Activated T-helper 1 cell treated with anti-CD3 and anti-CD28 coated beads, Interleukin-2, amount 50 U/mL, for 16 hours (primary cell): ENCODE measurements around the gene CNTN2.

Source experiments
- DNase-seq, 2 donors: peaks; one replicate each; pipeline ENCODE4 v3.0.0-alpha.2; 2020; ENCODE audit warnings: low read depth in 1 of 2, low spot score in 1 of 2

Gene CNTN2

DNA sequence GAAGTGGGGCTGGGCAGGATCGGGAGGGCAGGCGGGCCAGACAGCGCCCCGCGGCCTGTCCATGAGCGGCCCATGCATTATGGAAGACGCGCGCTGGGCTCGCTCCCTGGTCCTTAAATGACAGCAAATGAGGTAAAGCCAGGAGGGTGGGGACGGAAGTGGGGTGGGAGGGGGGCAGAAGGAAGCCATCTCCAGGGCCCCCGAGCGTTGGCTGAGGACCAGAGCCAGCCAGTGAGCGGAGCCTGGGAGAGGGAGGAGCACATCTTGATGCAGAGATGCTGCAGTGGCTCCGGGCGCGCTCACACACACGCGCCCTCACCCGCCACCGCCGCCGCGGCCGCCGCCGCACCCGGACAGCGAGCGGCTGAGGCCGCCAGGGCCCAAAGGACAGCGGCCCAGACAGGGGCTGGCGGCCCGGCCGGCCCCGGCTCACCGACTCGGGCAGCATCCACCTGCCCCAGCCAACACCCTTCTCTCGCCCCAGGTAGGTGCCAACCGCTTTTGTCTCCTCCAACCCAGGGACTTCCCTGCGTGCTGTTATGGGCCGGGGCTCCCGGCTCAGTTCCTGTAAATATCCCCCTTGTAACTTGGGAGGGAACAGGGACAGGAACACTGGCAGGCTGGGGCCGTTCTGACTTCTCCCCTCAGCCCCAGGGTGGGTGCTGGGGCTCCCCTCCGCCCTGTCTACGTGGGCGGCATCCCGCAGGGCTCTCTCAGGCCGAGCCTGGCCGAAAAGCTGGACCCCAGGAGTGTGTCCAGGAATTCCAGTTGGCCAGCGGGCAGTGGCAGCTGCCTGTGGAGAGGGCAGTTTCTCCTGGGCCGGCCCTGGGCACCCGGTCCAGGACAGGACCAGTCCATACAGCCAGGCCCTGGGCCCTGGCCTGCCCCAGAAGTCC, at the start of gene CNTN2:
Gene CNTN2 (plus strand): TSS at position 302 of the 896 bp plus-strand sequence. CDS start 9,974 bp downstream, outside the sequence.
- no peak for DNase-seq

- no peak for DNase-seq
Measured at GRCh38 chr1:204994086-204994862, 48.7 kb upstream of the CNTN2 start.

- no peak for DNase-seq
Measured at GRCh38 chr1:204996981-204997380, 46.0 kb upstream of the CNTN2 start.

GRCh38 chr1:204997591-204998355, 45.2 kb upstream of the CNTN2 start:
- no peak for DNase-seq

DNA sequence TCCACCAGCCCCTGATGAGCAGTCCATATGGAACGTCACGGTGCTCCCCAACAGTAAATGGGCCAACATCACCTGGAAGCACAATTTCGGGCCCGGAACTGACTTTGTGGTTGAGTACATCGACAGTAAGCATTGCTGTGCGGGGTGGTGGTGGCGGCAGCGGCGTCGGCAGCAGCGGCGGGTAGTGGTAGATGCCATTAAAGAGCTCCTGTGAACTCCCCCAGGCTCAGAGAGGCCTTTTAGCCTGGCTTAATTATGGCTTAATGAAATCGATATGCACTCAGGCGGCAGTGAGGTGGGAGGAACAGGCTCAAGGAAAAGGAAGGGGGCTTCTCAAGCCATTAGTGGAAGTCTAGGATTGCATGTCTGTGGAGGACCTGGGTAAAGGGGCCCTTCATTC, 41.9 kb upstream of the CNTN2 start:
- DNase-seq = no peak

DNA sequence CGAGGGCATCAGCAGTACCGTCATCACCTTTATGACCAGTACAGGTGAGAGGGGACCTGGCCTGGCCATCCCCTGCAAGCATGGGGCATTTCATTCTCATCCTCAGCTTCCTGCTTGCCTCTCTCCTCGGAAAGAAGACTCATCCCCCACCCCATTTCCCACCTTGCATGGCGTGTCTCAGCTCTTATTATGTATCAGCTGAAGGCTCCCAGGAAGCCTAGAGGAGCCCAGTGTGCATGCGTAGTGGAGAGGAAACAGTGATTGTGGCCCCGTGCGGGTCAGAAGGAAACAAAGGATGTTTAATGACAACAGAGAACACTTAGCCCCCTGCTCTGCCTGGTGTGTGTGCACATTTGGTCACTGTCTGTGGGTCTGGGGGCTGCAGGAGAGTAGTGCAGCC, 40.3 kb upstream of the CNTN2 start:
- no peak for DNase-seq

DNA sequence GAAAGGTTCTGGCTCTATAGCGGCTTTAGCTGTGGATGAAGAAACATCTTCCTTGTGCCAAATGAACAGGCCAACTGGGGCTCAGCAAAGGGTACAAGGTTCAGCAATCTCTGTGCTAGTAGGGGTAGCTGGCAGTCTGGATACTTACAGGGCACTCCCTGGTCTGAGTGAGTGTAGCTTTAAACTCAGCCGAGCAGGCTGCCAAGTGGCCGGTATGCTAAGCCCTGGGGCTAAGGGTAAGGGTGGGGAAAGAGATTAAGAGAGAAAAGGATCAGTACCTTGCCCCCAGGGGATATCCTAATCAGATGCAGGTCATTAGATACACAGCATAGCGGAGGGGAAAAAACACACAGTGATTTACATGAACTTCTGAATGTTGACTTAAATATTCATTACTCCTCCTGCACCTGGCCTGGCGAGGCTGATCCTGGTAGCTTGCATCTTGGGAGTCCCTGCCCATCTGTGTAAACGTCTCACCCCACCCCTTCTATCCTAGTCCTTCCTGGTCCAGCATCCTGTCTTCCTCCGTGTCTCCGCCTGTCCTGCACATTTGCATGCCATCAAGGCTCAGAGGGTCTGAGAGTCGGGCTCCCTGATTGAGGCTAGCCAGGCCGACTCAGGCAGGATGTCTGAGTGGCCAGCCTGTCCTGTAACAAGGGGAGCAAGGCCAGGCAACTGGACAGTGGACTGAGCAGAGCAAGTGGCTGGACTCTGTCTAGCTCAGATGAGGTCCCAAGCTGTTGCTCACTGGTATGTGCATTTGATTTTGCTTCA, 39.5 kb upstream of the CNTN2 start:
- no peak for DNase-seq

GRCh38 chr1:205004351-205004750, 38.7 kb upstream of the CNTN2 start:
- no peak for DNase-seq

DNA sequence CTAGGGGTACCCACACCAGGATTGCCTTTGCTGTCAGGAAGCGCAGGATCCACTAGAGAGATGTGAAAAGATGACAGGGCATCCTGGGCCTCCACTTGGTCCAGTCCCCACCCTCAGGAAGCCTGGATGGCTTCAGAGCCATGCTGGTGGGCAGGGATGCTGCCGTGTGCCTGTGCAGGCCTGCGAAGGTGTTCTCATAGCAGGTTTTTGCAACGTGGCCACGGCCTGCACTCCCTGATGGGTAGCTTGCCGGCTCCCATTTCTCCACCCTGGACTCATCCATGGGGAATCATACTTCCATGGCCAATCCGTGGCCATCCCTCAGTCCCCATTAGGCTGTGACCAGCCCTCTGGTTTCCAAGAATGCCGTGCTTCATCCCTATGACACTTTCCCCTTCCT, 34.1 kb upstream of the CNTN2 start:
- no peak for DNase-seq

GRCh38 chr1:205009670-205010069, 33.3 kb upstream of the CNTN2 start:
- DNase-seq = no peak

DNA sequence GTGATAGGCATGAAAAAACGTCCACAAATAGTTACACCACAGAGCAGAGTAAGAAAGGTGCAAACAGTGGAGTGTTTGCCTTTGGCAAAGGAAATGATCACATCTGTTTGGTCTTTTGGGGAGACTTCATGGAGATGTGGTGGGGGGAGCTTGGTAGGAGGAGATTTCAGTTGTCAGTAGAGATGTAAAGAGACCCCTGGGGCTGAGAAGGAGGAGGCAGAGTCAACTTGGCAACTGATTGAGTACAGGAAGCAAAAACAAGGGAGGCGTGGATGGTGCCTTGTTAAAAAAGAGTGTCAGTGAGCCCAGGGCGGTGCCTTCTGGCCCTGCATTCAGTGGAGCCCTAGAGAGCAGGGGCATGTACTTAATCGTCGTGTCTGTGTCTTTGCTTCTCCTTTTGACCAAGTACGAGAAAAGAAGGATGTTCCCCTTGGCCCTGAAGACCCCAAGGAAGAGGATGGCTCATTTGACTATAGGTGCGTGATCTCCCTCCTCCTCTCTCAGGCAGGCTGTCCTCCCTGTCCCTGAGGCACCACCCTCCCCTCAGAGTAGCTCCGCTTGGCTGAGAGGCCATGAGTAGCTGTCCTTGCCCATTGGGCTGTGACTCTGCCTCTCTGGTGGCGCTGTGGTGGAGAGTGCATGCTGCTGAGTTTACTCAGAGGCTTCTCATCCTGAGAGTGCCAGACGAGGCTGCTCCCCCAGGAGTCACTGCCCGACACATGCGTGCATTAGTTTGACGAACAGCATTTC, 30.4 kb upstream of the CNTN2 start:
- DNase-seq = no peak

GRCh38 chr1:205013683-205014367, 29.2 kb upstream of the CNTN2 start:
- DNase-seq = no peak

- DNase-seq = no peak
Measured at GRCh38 chr1:205014783-205015182, 28.2 kb upstream of the CNTN2 start.

GRCh38 chr1:205015241-205015640, 27.8 kb upstream of the CNTN2 start:
- no peak for DNase-seq

DNA sequence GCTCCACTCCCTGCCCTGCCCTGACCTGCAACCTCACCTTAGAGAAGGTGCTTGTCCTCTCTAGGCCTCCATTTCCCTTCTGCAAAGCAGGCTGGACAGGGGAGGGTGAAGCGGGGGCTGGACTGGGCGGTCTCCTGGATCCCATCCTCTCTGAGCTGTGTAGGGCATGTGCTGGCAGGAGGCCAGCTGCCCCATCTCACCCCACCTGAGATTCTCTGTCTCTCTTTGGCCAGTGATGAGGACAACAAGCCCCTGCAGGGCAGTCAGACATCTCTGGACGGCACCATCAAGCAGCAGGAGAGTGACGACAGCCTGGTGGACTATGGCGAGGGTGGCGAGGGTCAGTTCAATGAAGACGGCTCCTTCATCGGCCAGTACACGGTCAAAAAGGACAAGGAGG, 26.9 kb upstream of the CNTN2 start:
- DNase-seq = no peak

- no peak for DNase-seq
Measured at GRCh38 chr1:205016584-205016983, 26.4 kb upstream of the CNTN2 start.

DNA sequence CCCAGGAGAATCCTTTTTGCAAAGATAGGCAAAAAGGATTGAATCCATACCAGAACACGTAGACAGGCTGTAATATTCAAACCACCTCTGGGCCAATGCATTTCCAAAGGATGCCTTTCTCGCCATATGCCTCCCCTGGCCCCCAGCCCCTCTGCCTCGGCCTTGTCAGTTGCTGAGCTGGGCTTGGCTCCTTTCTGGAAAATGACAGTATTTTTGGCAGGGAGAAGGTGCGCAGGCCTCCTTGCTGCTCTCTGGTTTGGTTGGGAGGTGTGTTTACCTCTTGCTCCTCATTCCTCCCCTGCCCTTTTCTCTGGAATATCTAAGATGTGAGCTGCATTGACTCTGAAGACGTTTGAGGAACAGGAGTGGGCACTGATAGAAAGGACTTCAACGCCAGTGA, 26.0 kb upstream of the CNTN2 start:
- no peak for DNase-seq

DNA sequence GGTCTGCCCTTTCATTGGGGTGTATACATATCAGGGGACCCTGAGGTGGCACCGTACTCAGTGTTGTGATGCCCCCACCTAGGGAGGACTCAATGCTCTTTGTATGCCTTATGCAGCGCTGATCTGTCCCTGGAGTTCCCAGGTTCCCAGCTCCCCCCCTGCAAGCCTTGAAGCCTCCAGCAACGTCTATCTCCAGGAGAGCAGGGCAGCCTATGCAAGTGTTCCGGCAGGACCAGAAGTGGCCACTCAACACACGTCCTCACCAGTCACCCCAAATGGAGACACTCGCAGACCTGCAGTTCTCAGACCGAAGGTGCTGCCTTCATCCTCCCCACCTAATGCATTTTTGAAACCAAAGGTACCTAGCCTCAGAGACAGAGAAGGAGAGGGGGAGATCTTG, 25.2 kb upstream of the CNTN2 start:
- no peak for DNase-seq

DNA sequence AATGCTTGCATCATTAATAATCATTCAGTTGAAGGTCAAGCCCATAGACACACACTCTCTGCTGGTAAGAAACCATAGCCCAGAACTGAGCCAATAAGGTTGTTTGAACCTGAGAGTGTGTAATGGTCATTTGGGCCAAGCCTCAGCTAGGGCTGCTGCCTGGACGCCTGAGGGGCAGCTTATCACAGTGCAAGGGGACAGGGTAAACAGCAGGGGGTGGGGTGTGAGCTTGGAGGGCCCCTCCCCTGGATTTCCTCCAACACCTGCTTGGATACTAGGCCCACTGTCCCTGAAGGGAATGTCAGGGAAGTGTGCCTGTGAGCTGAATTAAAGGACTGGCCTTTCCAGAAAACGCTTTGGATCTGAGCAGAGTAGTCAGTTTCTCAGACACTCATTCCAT, 24.6 kb upstream of the CNTN2 start:
- DNase-seq = no peak

- no peak for DNase-seq
Measured at GRCh38 chr1:205020466-205020865, 22.5 kb upstream of the CNTN2 start.
